ENCODE data around the gene ANGPTL4. TPM values are rescaled to one million over a fixed set of nuclear protein-coding genes. Genes with fewer than 3 reads are reported as not detected.
"Not testable (repeated sequence)": the region's sequence is repeated elsewhere in the genome, so short reads cannot be mapped to it uniquely, and the experiment has no call there.

Gene ANGPTL4
- total RNA-seq, 4 donors from 2014 or later: 4.4 to 48.2 (median 19.4) TPM

DNA sequence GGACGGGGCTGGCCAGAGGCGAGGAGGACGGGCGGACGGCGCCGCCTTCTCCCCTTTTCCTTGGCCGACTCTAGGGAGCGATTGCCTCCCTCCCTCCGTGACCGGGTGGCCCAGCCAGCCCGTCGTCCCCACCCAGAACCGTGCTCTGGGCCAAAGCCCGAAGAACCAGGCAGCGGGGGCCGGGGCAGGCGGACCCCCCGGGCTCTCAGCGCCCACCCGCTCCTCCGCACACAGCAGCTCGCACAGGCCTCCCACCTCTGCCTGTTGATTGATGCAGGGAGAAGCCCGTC, 39.8 kb downstream of the ANGPTL4 start:
- Histone ChIP-seq H3K27ac (no peak overlapping the region), H3K27me3 (no peaks in the 10 kb centered on the region), H3K36me3 (peaks cover 0 to 66% of the 10 kb centered on the region in 2 donors), H3K4me3 (no peak overlapping the region), H3K4me1 (no peaks in the 10 kb centered on the region), H3K9me3 (no peaks in the 10 kb centered on the region)
- ATAC-seq: no peak
- 77 to 100% methylated on average over 4 to 16 of the region's 24 CpGs for whole genome bisulfite sequencing, 2 donors (ENCODE audit: low coverage in 1 of 2)
- TF ChIP-seq POLR2AphosphoS5 (IDR thresholded peaks at IDR 0.05): no peak
- TF ChIP-seq EP300 (IDR thresholded peaks at IDR 0.05): no peak
- no peak for TF ChIP-seq POLR2A (IDR thresholded peaks at IDR 0.05)
- TF ChIP-seq CTCF (IDR thresholded peaks at IDR 0.05): no peak

- ATAC-seq: no peak
- peaks cover 0 to 59% of the 10 kb centered on the region in 2 donors for H3K36me3 ChIP-seq
- no peaks in the 10 kb centered on the region for H3K27me3 ChIP-seq
- H3K4me1 ChIP-seq: no peaks in the 10 kb centered on the region
- H3K9me3 ChIP-seq: no peaks in the 10 kb centered on the region
- no peak overlapping the region for H3K27ac ChIP-seq
- TF ChIP-seq CTCF (IDR thresholded peaks at IDR 0.05) (no peak), POLR2AphosphoS5 (IDR thresholded peaks at IDR 0.05) (no peak), EP300 (IDR thresholded peaks at IDR 0.05) (no peak), POLR2A (IDR thresholded peaks at IDR 0.05) (no peak)
- no peak overlapping the region for H3K4me3 ChIP-seq
- WGBS, 2 donors (ENCODE audit: low coverage in 1 of 2): 45 to 67% methylated on average over 2 to 3 of the region's 18 CpGs
Observed at GRCh38 chr19:8404391-8405151, 40.6 kb downstream of the ANGPTL4 start.

GRCh38 chr19:8410718-8411117, 46.8 kb downstream of the ANGPTL4 start:
- not testable (repeated sequence) for H3K9me3 ChIP-seq, H3K27me3 ChIP-seq, ATAC-seq, H3K4me3 ChIP-seq, H3K27ac ChIP-seq, H3K36me3 ChIP-seq
- peaks cover 0 to 28% (median 11%) of the 10 kb centered on the region in 3 donors for H3K4me1 ChIP-seq
- WGBS, 2 donors (ENCODE audit: low coverage in 1 of 2): 80 to 83% methylated on average over 11 to 12 of the region's 13 CpGs

GRCh38 chr19:8412783-8413628, 49.1 kb downstream of the ANGPTL4 start, which contains the start of gene MARCHF2:
TSS of gene MARCHF2 (plus strand) at chr19:8413305. CDS start at chr19:8421841, 8,536 bp downstream.
- H3K36me3 ChIP-seq: no peaks in the 10 kb centered on the region
- WGBS, 2 donors (ENCODE audit: low coverage in 1 of 2): 48% methylated on average over 8 of the region's 89 CpGs; no CpG with 5 or more reads in 1 of the 2 donors
- H3K27me3 ChIP-seq: no peaks in the 10 kb centered on the region

More at GRCh38 chr19:8412783-8413628, 49.1 kb downstream of the ANGPTL4 start, which contains the start of gene MARCHF2:
- Histone ChIP-seq H3K4me1 (peaks cover 0 to 51% (median 22%) of the 10 kb centered on the region in 3 donors), H3K9me3 (no peaks in the 10 kb centered on the region), H3K4me3 (peak within 1 kb of the TSS; percentile 65 to 89), H3K27ac (peak within 1 kb of the TSS; percentile 76 to 88 (median 88))
- ATAC-seq: peak; percentile 100
- peak; percentile 68 to 85 for TF ChIP-seq POLR2A (IDR thresholded peaks at IDR 0.05)
- peak in 3 of 4 experiments; percentile 48 to 86 (median 61) for TF ChIP-seq CTCF (IDR thresholded peaks at IDR 0.05)
- no peak for TF ChIP-seq EP300 (IDR thresholded peaks at IDR 0.05)
- peak; percentile 50 for TF ChIP-seq POLR2AphosphoS5 (IDR thresholded peaks at IDR 0.05)

Measured in gastroesophageal sphincter (tissue), 4 donors.